GM04504 (cell line): ENCODE measurements around the gene ZNF433.
"Not testable (repeated sequence)": the region's sequence is repeated elsewhere in the genome, so short reads cannot be mapped to it uniquely, and the experiment has no call there.

Experiments used
- DNase-seq: peaks from one replicate; pipeline ENCODE4 v3.0.0-alpha.2; 2012; ENCODE audit warnings: low read depth

The ZNF433 gene

GRCh38 chr19:12035220-12036172 is at the start of gene ZNF433:
ZNF433 (minus strand) TSS chr19:12035679; CDS start chr19:12035539, 140 bp downstream.
- DNase-seq = peak; percentile 72

- not testable (repeated sequence) for DNase-seq
Measured at GRCh38 chr19:12083336-12083735, 47.9 kb upstream of the ZNF433 start.

DNA sequence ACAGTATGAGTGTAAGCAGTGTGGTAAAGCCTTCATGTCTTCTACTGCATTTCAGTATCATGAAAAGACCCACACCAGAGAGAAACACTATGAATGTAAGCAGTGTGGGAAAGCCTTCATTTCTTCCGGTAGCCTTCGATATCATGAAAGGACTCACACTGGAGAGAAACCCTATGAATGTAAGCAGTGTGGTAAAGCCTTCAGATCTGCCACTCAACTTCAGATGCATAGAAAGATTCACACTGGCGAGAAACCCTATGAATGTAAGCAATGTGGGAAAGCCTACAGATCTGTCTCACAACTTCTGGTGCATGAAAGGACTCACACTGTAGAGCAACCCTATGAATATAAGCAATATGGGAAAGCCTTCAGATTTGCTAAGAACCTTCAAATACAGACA is 41.9 kb upstream of the ZNF433 start:
- no peak for DNase-seq

- DNase-seq = not testable (repeated sequence)
Measured at GRCh38 chr19:12076331-12076730, 40.9 kb upstream of the ZNF433 start.

GRCh38 chr19:12075538-12076139 is 40.2 kb upstream of the ZNF433 start:
- no peak for DNase-seq

- peak; percentile 87 for DNase-seq
Measured at GRCh38 chr19:12064590-12065538, 29.4 kb upstream of the ZNF433 start, which contains the start of gene ZNF844. ZNF844 (plus strand) TSS chr19:12064731; CDS start chr19:12064874, 143 bp downstream.

GRCh38 chr19:12055784-12056183 is 20.3 kb upstream of the ZNF433 start:
- no peak for DNase-seq

- peak; percentile 54 for DNase-seq
Measured at GRCh38 chr19:12052497-12053169, 17.2 kb upstream of the ZNF433 start, which contains the start of gene ZNF878. ZNF878 (minus strand) TSS chr19:12052961; CDS start chr19:12052801, 160 bp downstream.

DNA sequence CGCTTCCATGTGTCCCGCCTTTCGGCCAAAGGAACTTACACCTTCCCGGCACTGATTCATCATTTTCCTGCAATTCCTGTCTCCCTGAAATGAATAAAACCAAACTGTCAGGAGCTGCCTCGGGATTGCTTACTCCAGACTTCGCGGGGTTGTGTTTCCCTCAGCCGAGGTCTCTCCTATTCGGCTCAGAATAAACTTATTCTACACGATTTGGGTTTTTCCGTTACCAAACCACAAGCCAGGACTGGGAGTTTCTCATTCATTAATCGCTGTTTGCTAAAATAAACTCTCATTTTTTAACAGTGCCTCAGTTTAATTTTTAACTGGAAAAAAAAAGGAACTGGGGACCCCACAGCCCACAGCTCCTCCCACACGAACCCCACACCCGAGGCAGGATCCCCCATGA is 16.6 kb upstream of the ZNF433 start:
- DNase-seq = no peak

GRCh38 chr19:12047868-12048267 is 12.4 kb upstream of the ZNF433 start:
- no peak for DNase-seq

DNA sequence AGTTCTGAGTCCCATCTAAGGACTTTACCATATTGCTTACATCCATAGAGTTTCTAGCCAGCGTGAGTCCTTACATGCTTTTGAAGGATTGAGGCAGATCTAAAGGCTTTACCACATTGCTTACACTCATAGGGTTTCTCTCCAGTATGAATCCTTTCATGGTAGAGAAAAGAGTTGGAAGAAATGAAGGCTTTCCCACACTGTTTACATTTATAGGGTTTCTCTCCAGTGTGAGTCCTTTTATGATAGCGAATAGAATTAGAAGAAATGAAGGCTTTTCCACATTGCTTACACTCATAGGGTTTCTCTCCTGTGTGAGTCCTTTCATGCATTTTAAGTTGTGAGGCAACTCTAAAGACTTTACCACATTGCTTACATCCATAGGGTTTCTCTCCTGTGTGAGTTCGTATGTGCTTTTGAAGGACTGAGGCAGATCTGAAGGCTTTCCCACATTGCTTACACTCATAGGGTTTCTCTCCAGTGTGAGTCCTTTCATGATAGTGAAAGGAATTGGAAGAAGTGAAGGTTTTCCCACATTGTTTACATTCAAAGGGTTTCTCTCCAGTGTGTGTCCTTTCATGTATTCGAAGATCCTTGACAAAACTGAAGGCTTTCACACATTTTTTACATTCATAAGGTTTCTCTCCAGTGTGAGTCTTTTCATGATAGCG is 8.4 kb upstream of the ZNF433 start:
- no peak for DNase-seq

DNA sequence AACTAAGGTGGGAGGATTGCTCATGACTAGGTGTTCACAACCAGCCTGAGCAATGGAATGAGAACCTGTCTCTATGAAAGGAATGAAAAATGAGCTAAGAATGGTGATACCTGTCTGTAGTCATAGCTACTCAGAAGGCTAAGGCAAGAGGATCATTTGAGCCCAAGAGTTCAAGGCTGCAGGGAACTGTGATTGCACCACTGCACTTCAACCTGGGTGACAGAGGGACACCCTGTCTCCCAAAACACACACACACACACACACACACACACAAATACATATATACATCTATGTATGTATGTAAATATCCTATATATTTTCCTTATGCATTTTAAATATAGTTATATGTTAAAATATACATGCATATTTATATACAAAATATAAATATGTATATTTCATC is 7.4 kb upstream of the ZNF433 start:
- no peak for DNase-seq

DNA sequence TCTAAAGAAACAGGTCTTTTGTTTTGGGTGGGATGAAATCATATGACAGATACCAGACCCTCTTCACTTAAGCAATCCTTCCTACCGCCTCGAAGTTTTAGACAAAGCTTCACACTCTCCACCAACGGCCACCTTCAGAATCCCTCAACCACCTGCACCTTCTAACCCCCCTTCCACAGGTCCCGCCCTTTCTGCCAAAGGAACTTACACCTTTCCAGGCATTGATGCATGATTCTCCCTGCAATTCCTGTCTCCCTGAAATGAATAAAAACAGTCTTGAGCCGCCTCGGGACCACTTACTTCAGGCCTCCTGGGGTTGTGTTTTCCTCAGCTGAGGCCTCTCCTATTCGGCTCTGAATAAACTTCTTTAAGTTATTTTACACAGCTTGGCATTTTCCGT is 859 bp downstream of the ZNF433 start:
- no peak for DNase-seq

DNA sequence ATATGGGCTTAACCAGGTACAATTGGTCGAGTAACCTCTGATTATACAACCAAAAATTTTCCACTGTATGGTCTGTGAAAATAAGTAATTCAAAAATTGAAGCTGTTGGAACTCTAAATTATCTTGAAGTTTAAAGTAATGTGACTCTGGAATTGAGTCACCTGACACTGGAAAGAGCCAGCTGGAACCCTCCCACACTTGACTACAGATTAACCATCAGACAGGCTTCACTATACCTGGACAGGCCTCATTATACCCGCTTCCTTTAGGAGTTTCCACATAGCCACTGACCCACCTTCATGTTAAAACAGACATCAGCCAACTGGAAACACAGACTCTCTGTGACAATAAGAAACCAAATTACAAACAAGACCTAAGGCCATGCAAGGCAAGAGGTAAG is 1.3 kb downstream of the ZNF433 start:
- no peak for DNase-seq

DNA sequence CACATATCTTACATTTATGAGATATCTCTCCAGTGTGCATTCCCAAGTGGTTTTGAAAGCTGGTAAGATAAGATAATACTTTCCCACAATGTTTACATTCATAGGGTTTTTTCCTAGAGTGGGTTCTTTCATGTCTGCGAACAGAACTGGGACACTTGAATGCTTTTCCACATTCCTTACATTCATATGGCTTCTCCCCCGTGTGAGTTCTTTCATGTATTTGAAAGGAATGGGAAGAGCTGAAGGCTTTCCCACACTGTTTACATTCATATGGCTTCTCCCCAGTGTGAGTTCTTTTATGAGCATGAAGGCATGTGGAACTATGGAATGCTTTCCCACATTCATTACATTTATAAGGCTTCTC is 19.7 kb downstream of the ZNF433 start:
- DNase-seq = no peak

- DNase-seq = no peak
Measured at GRCh38 chr19:12015015-12015752, 20.3 kb downstream of the ZNF433 start.

DNA sequence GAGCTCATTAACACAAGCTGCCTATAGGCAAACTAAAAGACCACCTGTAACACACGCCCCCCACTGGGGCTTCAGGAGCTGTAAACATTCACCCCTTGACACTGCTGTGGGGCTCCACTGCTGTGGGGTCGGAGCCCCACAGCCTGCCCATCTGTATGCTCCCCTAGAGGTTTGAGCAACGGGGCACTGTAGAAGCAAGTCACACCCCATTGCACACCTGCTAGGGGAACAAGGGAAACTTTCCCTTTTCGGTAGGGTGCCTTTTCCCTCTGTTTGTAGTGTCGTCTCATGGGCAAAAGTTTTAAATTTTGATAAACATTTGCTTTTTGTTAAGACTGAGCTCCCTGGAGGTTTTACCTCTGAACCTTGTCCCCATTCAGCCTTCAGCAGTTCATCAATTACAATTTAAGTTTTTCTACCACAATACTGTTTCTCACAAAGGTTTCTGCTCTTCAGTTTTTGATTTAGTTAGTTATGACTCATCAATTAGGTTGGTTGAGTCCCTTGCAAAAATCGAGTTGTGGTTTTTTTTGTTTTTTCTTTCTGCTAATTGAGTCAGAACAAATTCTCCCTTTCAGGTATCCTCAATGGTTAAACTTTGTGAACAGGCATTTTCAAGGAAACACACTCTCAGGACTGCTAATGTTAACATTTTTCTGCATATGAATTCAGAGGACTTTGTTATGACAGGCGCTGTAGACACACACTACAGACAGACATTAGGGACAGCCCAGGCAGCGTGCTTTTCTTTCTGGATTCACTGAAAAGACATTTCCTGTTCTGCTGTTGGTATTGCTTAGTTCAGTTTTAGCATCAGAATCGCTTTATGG is 35.1 kb downstream of the ZNF433 start:
- no peak for DNase-seq

GRCh38 chr19:11995174-11995573 is 40.3 kb downstream of the ZNF433 start:
- DNase-seq = no peak

- not testable (repeated sequence) for DNase-seq
Measured at GRCh38 chr19:11991921-11992320, 43.6 kb downstream of the ZNF433 start.
